ENCODE data around the gene GALNT2. TPM values are rescaled to one million over a fixed set of nuclear protein-coding genes. Genes with fewer than 3 reads are reported as not detected.

The GALNT2 gene
- polyA plus RNA-seq, 1 of the 3 experiments (the other 2 are of a cell fraction): 118 TPM

DNA sequence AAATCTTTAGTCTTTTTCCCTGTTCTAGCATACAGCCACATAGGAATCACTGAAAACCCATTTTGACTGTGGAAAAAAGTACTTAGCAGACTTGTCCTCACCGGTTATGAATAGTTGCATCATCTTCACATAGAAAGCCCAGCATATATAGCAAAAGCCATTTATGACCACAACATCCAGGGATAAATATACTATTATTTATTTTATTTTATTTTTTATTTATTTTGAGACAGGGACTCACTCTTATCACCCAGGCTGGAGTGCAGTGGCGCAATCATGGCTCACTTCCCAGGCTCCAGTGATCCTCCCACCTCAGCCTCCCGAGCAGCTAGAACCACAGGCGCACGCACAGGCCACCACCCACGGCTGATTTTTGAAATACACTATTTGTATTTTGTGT is 175.3 kb downstream of the GALNT2 start:
- 94% methylated on average over 6 of the region's 6 CpGs for WGBS (ENCODE audit: low lambda C conversion rate)
- Histone ChIP-seq H2AFZ (ENCODE audit: low read depth) (no peak overlapping the region), H3K27me3 (ENCODE audit: insufficient read depth) (no peaks in the 10 kb centered on the region), H3K4me1 (ENCODE audit: control insufficient read depth in 1 of 2, insufficient read depth in 2 of 2, low read depth in 1 of 2, low read length in 1 of 2) (no peaks in the 10 kb centered on the region; a peak in 1 of 4 replicates), H3F3A (replicated peaks; ENCODE audit: insufficient read depth) (no peaks in the 10 kb centered on the region), H3K79me2 (ENCODE audit: insufficient read depth) (no peaks in the 10 kb centered on the region), H3K4me3 (ENCODE audit: low read depth in 2 of 2, low read length in 1 of 2) (no peak overlapping the region), H3K9me2 (no peaks in the 10 kb centered on the region), H3K4me2 (no peak overlapping the region), H4K20me1 (ENCODE audit: insufficient read depth) (no peaks in the 10 kb centered on the region), H3K9me3 (no peaks in the 10 kb centered on the region), H3K27ac (ENCODE audit: low read depth in 2 of 2, low read length in 1 of 2) (no peak overlapping the region), H3K9ac (no peak overlapping the region), H3K36me3 (replicated peaks in 1 of 2; ENCODE audit: control insufficient read depth in 1 of 2, insufficient read depth in 2 of 2, low read length in 1 of 2) (peaks cover 44 to 45% of the 10 kb centered on the region in 2 experiments)
- CTCF ChIA-PET: interaction anchor here (1.0 kb wide), 1 partner anchor 10 kb away, joined by 3 read pairs; no protein-coding TSS in a partner anchor
- no peak for DNase-seq
- POLR2A ChIA-PET: no interaction called here
- TF ChIP-seq, protein P1, sequence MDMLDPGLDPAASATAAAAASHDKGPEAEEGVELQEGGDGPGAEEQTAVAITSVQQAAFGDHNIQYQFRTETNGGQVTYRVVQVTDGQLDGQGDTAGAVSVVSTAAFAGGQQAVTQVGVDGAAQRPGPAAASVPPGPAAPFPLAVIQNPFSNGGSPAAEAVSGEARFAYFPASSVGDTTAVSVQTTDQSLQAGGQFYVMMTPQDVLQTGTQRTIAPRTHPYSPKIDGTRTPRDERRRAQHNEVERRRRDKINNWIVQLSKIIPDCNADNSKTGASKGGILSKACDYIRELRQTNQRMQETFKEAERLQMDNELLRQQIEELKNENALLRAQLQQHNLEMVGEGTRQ (IDR thresholded peaks at IDR 0.05; ENCODE audit: borderline replicate concordance, low read depth, low read length): no peak

GRCh38 chr1:230243146-230243545 is 176.1 kb downstream of the GALNT2 start:
- Histone ChIP-seq H3F3A (replicated peaks; ENCODE audit: insufficient read depth) (no peaks in the 10 kb centered on the region), H3K4me2 (no peak overlapping the region), H2AFZ (ENCODE audit: low read depth) (no peak overlapping the region), H3K9ac (no peak overlapping the region), H3K27me3 (ENCODE audit: insufficient read depth) (no peaks in the 10 kb centered on the region), H3K27ac (ENCODE audit: low read depth in 2 of 2, low read length in 1 of 2) (no peak overlapping the region), H3K79me2 (ENCODE audit: insufficient read depth) (no peaks in the 10 kb centered on the region), H3K9me2 (no peaks in the 10 kb centered on the region), H3K4me3 (ENCODE audit: low read depth in 2 of 2, low read length in 1 of 2) (no peak overlapping the region), H3K36me3 (replicated peaks in 1 of 2; ENCODE audit: control insufficient read depth in 1 of 2, insufficient read depth in 2 of 2, low read length in 1 of 2) (peaks cover 43 to 48% of the 10 kb centered on the region in 2 experiments), H4K20me1 (ENCODE audit: insufficient read depth) (no peaks in the 10 kb centered on the region), H3K4me1 (ENCODE audit: control insufficient read depth in 1 of 2, insufficient read depth in 2 of 2, low read depth in 1 of 2, low read length in 1 of 2) (no peaks in the 10 kb centered on the region; a peak in 1 of 4 replicates), H3K9me3 (no peaks in the 10 kb centered on the region)
- no peak for DNase-seq
- POLR2A ChIA-PET: no interaction called here
- CTCF ChIA-PET: no interaction called here
- WGBS (ENCODE audit: low lambda C conversion rate): 96% methylated on average over 17 of the region's 17 CpGs
- no peak for TF ChIP-seq POLR2AphosphoS5 (IDR thresholded peaks at IDR 0.05; ENCODE audit: low read depth, low read length)
- TF ChIP-seq GABPA (IDR thresholded peaks at IDR 0.05; ENCODE audit: low read depth): no peak
- TF ChIP-seq RFX5 (IDR thresholded peaks at IDR 0.05; ENCODE audit: low read length): no peak
- no peak for TF ChIP-seq FOSL2 (IDR thresholded peaks at IDR 0.05; ENCODE audit: borderline replicate concordance, low read depth)
- TF ChIP-seq GATA2 (CRISPR knock-in tag; IDR thresholded peaks at IDR 0.05): no peak
- no peak for TF ChIP-seq FOXM1 (IDR thresholded peaks at IDR 0.05; ENCODE audit: low read depth)
- no peak for TF ChIP-seq SIN3A (IDR thresholded peaks at IDR 0.05; ENCODE audit: borderline replicate concordance, low read depth, low read length)
- no peak for TF ChIP-seq CTCF (IDR thresholded peaks at IDR 0.05)
- no peak for TF ChIP-seq FOXJ3 (CRISPR knock-in tag; IDR thresholded peaks at IDR 0.05)
- TF ChIP-seq RXRA (IDR thresholded peaks at IDR 0.05; ENCODE audit: borderline replicate concordance, low read depth): no peak
- TF ChIP-seq TEAD4 (IDR thresholded peaks at IDR 0.05; ENCODE audit: borderline replicate concordance, insufficient read depth): no peak
- TF ChIP-seq, protein P2, sequence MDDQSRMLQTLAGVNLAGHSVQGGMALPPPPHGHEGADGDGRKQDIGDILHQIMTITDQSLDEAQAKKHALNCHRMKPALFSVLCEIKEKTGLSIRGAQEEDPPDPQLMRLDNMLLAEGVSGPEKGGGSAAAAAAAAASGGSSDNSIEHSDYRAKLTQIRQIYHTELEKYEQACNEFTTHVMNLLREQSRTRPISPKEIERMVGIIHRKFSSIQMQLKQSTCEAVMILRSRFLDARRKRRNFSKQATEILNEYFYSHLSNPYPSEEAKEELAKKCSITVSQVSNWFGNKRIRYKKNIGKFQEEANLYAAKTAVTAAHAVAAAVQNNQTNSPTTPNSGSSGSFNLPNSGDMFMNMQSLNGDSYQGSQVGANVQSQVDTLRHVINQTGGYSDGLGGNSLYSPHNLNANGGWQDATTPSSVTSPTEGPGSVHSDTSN (IDR thresholded peaks at IDR 0.05): no peak
